Measurements from ENCODE around the gene MROH7.

DNA sequence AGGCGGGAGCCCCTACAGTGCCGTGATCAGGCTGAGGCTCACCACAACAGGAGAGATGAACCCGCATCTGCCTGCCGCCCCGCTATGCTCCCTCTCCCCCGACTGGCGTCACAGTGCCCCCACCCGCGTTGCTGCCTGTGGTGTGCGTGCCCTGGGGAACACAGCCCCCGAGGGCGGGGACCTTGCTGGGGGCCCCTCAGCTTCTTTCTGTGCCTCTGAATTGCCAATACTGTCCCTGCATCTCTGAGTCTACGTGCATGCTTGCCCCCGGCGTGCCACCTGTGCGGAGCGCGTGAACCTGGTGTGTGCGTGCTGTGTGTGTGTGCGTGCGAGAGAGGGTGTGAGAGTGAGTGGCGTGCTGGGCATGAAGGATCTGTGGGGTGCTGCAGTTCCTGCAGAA lies 112.5 kb downstream of the MROH7 start:
- TF ChIP-seq, protein P1, sequence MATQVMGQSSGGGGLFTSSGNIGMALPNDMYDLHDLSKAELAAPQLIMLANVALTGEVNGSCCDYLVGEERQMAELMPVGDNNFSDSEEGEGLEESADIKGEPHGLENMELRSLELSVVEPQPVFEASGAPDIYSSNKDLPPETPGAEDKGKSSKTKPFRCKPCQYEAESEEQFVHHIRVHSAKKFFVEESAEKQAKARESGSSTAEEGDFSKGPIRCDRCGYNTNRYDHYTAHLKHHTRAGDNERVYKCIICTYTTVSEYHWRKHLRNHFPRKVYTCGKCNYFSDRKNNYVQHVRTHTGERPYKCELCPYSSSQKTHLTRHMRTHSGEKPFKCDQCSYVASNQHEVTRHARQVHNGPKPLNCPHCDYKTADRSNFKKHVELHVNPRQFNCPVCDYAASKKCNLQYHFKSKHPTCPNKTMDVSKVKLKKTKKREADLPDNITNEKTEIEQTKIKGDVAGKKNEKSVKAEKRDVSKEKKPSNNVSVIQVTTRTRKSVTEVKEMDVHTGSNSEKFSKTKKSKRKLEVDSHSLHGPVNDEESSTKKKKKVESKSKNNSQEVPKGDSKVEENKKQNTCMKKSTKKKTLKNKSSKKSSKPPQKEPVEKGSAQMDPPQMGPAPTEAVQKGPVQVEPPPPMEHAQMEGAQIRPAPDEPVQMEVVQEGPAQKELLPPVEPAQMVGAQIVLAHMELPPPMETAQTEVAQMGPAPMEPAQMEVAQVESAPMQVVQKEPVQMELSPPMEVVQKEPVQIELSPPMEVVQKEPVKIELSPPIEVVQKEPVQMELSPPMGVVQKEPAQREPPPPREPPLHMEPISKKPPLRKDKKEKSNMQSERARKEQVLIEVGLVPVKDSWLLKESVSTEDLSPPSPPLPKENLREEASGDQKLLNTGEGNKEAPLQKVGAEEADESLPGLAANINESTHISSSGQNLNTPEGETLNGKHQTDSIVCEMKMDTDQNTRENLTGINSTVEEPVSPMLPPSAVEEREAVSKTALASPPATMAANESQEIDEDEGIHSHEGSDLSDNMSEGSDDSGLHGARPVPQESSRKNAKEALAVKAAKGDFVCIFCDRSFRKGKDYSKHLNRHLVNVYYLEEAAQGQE (IDR thresholded peaks at IDR 0.05; ENCODE audit: insufficient read depth in 1 of 2, low read depth in 2 of 2, low read length in 2 of 2), result no peak
- TF ChIP-seq TAF1 (IDR thresholded peaks at IDR 0.05; ENCODE audit: borderline replicate concordance, insufficient read depth, low read length), result no peak

Measured in PFSK-1 (cell line).